ENCODE data around the gene HEBP1. TPM values are rescaled to one million over a fixed set of nuclear protein-coding genes. Genes with fewer than 3 reads are reported as not detected.

HEBP1 gene
- total and polyA plus RNA-seq, 8 donors = 25.8 to 57.6 (median 44.4) TPM

GRCh38 chr12:12936983-12937491, 63.0 kb downstream of the HEBP1 start:
- no peak for TF ChIP-seq CTCF (IDR thresholded peaks at IDR 0.05)
- no peak for DNase-seq
- Histone ChIP-seq H3K9me3 (no peaks in the 10 kb centered on the region), H3K36me3 (no peaks in the 10 kb centered on the region), H3K4me1 (no peaks in the 10 kb centered on the region), H3K27ac (no peak overlapping the region), H3K4me3 (no peak overlapping the region), H3K27me3 (no peaks in the 10 kb centered on the region)
- no peak for FAIRE-seq
- ATAC-seq = no peak
- intact Hi-C loops (cut with DNase I) = no loop called here
- WGBS, 2 donors = 95 to 98% methylated on average over 11 of the region's 11 CpGs

DNA sequence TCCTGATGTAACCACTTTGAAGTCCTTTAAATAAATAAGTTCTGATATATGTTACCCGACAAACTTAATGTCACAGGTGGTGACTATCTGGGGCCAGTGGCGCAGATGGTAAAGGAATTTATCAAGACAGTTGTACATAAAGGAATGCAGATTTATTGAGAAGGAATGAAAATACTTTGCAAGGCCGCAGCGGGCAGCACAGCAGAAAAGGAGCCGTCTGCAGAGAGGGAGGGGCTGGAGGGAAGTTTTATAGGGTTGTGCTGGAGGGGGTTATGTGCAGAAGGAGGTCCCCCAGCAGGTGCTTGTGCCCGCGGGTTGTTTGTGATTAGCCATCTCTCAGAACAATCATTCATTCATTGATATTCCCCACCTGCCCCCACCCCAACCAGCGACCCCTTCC, 65.5 kb downstream of the HEBP1 start:
- ATAC-seq = no peak
- no peaks in the 10 kb centered on the region for H3K36me3 ChIP-seq
- no peak overlapping the region for H3K27ac ChIP-seq
- no peak for TF ChIP-seq CTCF (IDR thresholded peaks at IDR 0.05)
- no peaks in the 10 kb centered on the region for H3K4me1 ChIP-seq
- no peaks in the 10 kb centered on the region for H3K27me3 ChIP-seq
- no peak for DNase-seq
- intact Hi-C loops (cut with DNase I) = no loop called here
- H3K9me3 ChIP-seq = no peaks in the 10 kb centered on the region
- FAIRE-seq = no peak
- H3K4me3 ChIP-seq = no peak overlapping the region
- WGBS, 2 donors = 56 to 64% methylated on average over 8 of the region's 8 CpGs

GRCh38 chr12:12933742-12934141, 66.3 kb downstream of the HEBP1 start:
- 85 to 93% methylated on average over 4 of the region's 4 CpGs for WGBS, 2 donors
- no peak for FAIRE-seq

GRCh38 chr12:12930633-12931219, 69.3 kb downstream of the HEBP1 start:
- WGBS, 2 donors = 94 to 96% methylated on average over 2 of the region's 2 CpGs
- no peak for FAIRE-seq
- H3K9me3 ChIP-seq = no peaks in the 10 kb centered on the region

More at GRCh38 chr12:12933742-12934141, 66.3 kb downstream of the HEBP1 start:
- Histone ChIP-seq H3K4me1 (no peaks in the 10 kb centered on the region), H3K27me3 (no peaks in the 10 kb centered on the region), H3K4me3 (no peak overlapping the region), H3K36me3 (no peaks in the 10 kb centered on the region), H3K9me3 (no peaks in the 10 kb centered on the region), H3K27ac (no peak overlapping the region)
- no peak for TF ChIP-seq CTCF (IDR thresholded peaks at IDR 0.05)
- ATAC-seq (no peak), DNase-seq (no peak)
- intact Hi-C loops (cut with DNase I) = no loop called here

More at GRCh38 chr12:12930633-12931219, 69.3 kb downstream of the HEBP1 start:
- DNase-seq (no peak), ATAC-seq (no peak)
- intact Hi-C loops (cut with DNase I) = no loop called here
- TF ChIP-seq CTCF (IDR thresholded peaks at IDR 0.05) = no peak
- Histone ChIP-seq H3K4me3 (no peak overlapping the region), H3K36me3 (no peaks in the 10 kb centered on the region), H3K27ac (no peak overlapping the region), H3K27me3 (no peaks in the 10 kb centered on the region), H3K4me1 (no peaks in the 10 kb centered on the region)
